ENCODE measurements around the gene NOL3. TPM values are rescaled to one million over a fixed set of nuclear protein-coding genes. Genes with fewer than 3 reads are reported as not detected.

The NOL3 gene
- total and polyA plus RNA-seq, 4 donors, result 25.3 to 51.9 (median 41.2) TPM

- Histone ChIP-seq H3K27me3 (ENCODE audit: control insufficient read depth in 3 of 3, insufficient read depth in 3 of 3, low read length in 2 of 3) (no peaks in the 10 kb centered on the region), H3K27ac (ENCODE audit: low read depth in 1 of 2, low read length in 1 of 2) (no peak overlapping the region), H3K4me3 (no peak overlapping the region), H3K9ac (ENCODE audit: insufficient read depth in 1 of 2, low read length in 2 of 2) (no peak overlapping the region), H3K4me1 (ENCODE audit: control insufficient read depth in 5 of 5, insufficient read depth in 5 of 5, low read length in 5 of 5) (peaks cover 0 to 12% (median 0%) of the 10 kb centered on the region in 5 donors), H3K9me3 (ENCODE audit: control insufficient read depth in 4 of 4, insufficient read depth in 3 of 4, low read length in 3 of 4) (no peaks in the 10 kb centered on the region), H3K36me3 (ENCODE audit: control insufficient read depth in 4 of 4, insufficient read depth in 4 of 4, low read length in 4 of 4) (peaks cover 6 to 48% (median 11%) of the 10 kb centered on the region in 4 donors)
- DNase-seq, result no peak
- no peak for ATAC-seq (ENCODE audit: insufficient read depth, low FRiP score)
- TF ChIP-seq CTCF (IDR thresholded peaks at IDR 0.05; ENCODE audit: control extremely low read depth, extremely low read depth), result no peak
- WGBS, 2 donors, result 97% methylated on average over 11 to 12 of the region's 12 CpGs
Measured at GRCh38 chr16:67202426-67202825, 32.1 kb downstream of the NOL3 start.

- H3K27ac ChIP-seq (ENCODE audit: low read depth in 1 of 2, low read length in 1 of 2), result no peak overlapping the region
- H3K9me3 ChIP-seq (ENCODE audit: control insufficient read depth in 4 of 4, insufficient read depth in 3 of 4, low read length in 3 of 4), result no peaks in the 10 kb centered on the region
- peaks cover 3 to 44% (median 9%) of the 10 kb centered on the region in 4 donors for H3K36me3 ChIP-seq (ENCODE audit: control insufficient read depth in 4 of 4, insufficient read depth in 4 of 4, low read length in 4 of 4)
- peaks cover 0 to 13% (median 0%) of the 10 kb centered on the region in 5 donors for H3K4me1 ChIP-seq (ENCODE audit: control insufficient read depth in 5 of 5, insufficient read depth in 5 of 5, low read length in 5 of 5)
- WGBS, 2 donors, result 92% methylated on average over 19 to 23 of the region's 23 CpGs
- H3K9ac ChIP-seq (ENCODE audit: insufficient read depth in 1 of 2, low read length in 2 of 2), result no peak overlapping the region
- TF ChIP-seq CTCF (IDR thresholded peaks at IDR 0.05; ENCODE audit: control extremely low read depth, extremely low read depth), result no peak
- H3K4me3 ChIP-seq, result no peak overlapping the region
- ATAC-seq (ENCODE audit: insufficient read depth, low FRiP score) (no peak), DNase-seq (no peak)
- H3K27me3 ChIP-seq (ENCODE audit: control insufficient read depth in 3 of 3, insufficient read depth in 3 of 3, low read length in 2 of 3), result no peaks in the 10 kb centered on the region
Measured at GRCh38 chr16:67202956-67203493, 32.7 kb downstream of the NOL3 start.

GRCh38 chr16:67204076-67204475 is 33.7 kb downstream of the NOL3 start:
- WGBS, 2 donors, result 83 to 88% methylated on average over 4 of the region's 4 CpGs
- ATAC-seq (ENCODE audit: insufficient read depth, low FRiP score) (no peak), DNase-seq (no peak)
- no peak overlapping the region for H3K9ac ChIP-seq (ENCODE audit: insufficient read depth in 1 of 2, low read length in 2 of 2)
- no peak overlapping the region for H3K27ac ChIP-seq (ENCODE audit: low read depth in 1 of 2, low read length in 1 of 2)
- H3K4me3 ChIP-seq, result no peak overlapping the region
- H3K36me3 ChIP-seq (ENCODE audit: control insufficient read depth in 4 of 4, insufficient read depth in 4 of 4, low read length in 4 of 4), result peaks cover 3 to 41% (median 6%) of the 10 kb centered on the region in 4 donors
- H3K9me3 ChIP-seq (ENCODE audit: control insufficient read depth in 4 of 4, insufficient read depth in 3 of 4, low read length in 3 of 4), result no peaks in the 10 kb centered on the region
- no peaks in the 10 kb centered on the region for H3K27me3 ChIP-seq (ENCODE audit: control insufficient read depth in 3 of 3, insufficient read depth in 3 of 3, low read length in 2 of 3)
- TF ChIP-seq CTCF (IDR thresholded peaks at IDR 0.05; ENCODE audit: control extremely low read depth, extremely low read depth), result no peak
- H3K4me1 ChIP-seq (ENCODE audit: control insufficient read depth in 5 of 5, insufficient read depth in 5 of 5, low read length in 5 of 5), result peaks cover 0 to 7% (median 0%) of the 10 kb centered on the region in 5 donors

All from lung (tissue), 12 donors.